HepG2 (cell line): ENCODE results near the gene NT5C2. TPM values are rescaled to one million over a fixed set of nuclear protein-coding genes. Genes with fewer than 3 reads are reported as not detected.
A peak's percentile ranks its signal among the peaks of the same experiment; 100 is the strongest.

Source experiments
- DBP ChIP-seq: sonication (generic); formaldehyde crosslinking; IDR thresholded peaks from 2 replicates; pipeline ENCODE4 v1.4.0; 2020; ENCODE audit warnings: missing genetic modification reagents; ENCODE audit errors: not compliant biosample characterization
- EHMT2 ChIP-seq: fragments of 200-600 bp; sonication (generic); IDR thresholded peaks from 2 replicates; pipeline ENCODE4 v1.7.0; 2017; ENCODE audit warnings: antibody characterized with exemption, low read depth, low read length, borderline replicate concordance
- FOXO1 ChIP-seq: sonication (generic); formaldehyde crosslinking; IDR thresholded peaks from 2 replicates; pipeline ENCODE4 v1.4.0; 2020; ENCODE audit warnings: missing genetic modification reagents
- GABPA ChIP-seq, 2 experiments: IDR thresholded peaks; 2 replicates each; pipeline ENCODE4 v1.6.1; 2011 to 2016; ENCODE audit warnings: low read depth in 2 of 2, low read length in 1 of 2, missing biosample characterization in 1 of 2, missing genetic modification characterization in 1 of 2
- GMEB1 ChIP-seq: sonication (generic); formaldehyde crosslinking; IDR thresholded peaks from 2 replicates; pipeline ENCODE4 v1.5.1; 2020; ENCODE audit warnings: missing genetic modification reagents, mild to moderate bottlenecking, borderline replicate concordance
- HOMEZ ChIP-seq: IDR thresholded peaks from 2 replicates; pipeline ENCODE4 v1.6.1; 2016; ENCODE audit warnings: low read depth
- HOXD1 ChIP-seq: sonication (generic); formaldehyde crosslinking; IDR thresholded peaks from 2 replicates; pipeline ENCODE4 v1.5.0; 2020; ENCODE audit warnings: missing genetic modification reagents
- IRF1 ChIP-seq: sonication (generic); formaldehyde crosslinking; IDR thresholded peaks from 2 replicates; pipeline ENCODE4 v1.4.0; 2020; ENCODE audit warnings: low read depth, mild to moderate bottlenecking, missing genetic modification reagents
- KDM2A ChIP-seq: sonication (generic); formaldehyde crosslinking; IDR thresholded peaks from 2 replicates; pipeline ENCODE4 v1.4.0; 2020; ENCODE audit warnings: low read depth, missing genetic modification reagents, borderline replicate concordance
- LBX2 ChIP-seq: sonication (generic); formaldehyde crosslinking; IDR thresholded peaks from 2 replicates; pipeline ENCODE4 v1.5.0; 2020; ENCODE audit warnings: missing genetic modification reagents, mild to moderate bottlenecking, borderline replicate concordance
- NRL ChIP-seq: sonication (generic); formaldehyde crosslinking; IDR thresholded peaks from 2 replicates; pipeline ENCODE4 v1.5.0; 2020; ENCODE audit warnings: missing genetic modification reagents, mild to moderate bottlenecking, moderate library complexity, borderline replicate concordance
- PHF20 ChIP-seq: sonication (generic); formaldehyde crosslinking; IDR thresholded peaks from 2 replicates; pipeline ENCODE4 v1.5.0; 2020; ENCODE audit warnings: mild to moderate bottlenecking, missing genetic modification reagents
- PHF8 ChIP-seq: sonication (generic); formaldehyde crosslinking; IDR thresholded peaks from 2 replicates; pipeline ENCODE4 v1.5.0; 2020; ENCODE audit warnings: missing genetic modification reagents
- RBM39 ChIP-seq: fragments of 200-400 bp; formaldehyde crosslinking; IDR thresholded peaks from one replicate; pipeline ENCODE4 v1.6.1; 2018; ENCODE audit warnings: antibody characterized with exemption, mild to moderate bottlenecking, low read depth, low read length; ENCODE audit not compliant: poor library complexity, severe bottlenecking
- SMAD3 ChIP-seq: sonication (generic); formaldehyde crosslinking; IDR thresholded peaks from 2 replicates; pipeline ENCODE4 v1.4.0; 2020; ENCODE audit warnings: missing genetic modification reagents
- YEATS4 ChIP-seq: sonication (generic); formaldehyde crosslinking; IDR thresholded peaks from 2 replicates; pipeline ENCODE4 v1.4.0; 2020; ENCODE audit warnings: missing genetic modification reagents, borderline replicate concordance
- ZBTB7A ChIP-seq: sonication (generic); formaldehyde crosslinking; IDR thresholded peaks from 2 replicates; pipeline ENCODE4 v1.8.0; 2022; ENCODE audit warnings: mild to moderate bottlenecking, missing genetic modification reagents
- ZFP1 ChIP-seq: IDR thresholded peaks from 2 replicates; pipeline ENCODE4 v1.6.1; 2016
- ZNF124 ChIP-seq: sonication (generic); formaldehyde crosslinking; IDR thresholded peaks from 2 replicates; pipeline ENCODE4 v1.4.0; 2020; ENCODE audit warnings: missing genetic modification reagents
- ZNF343 ChIP-seq: sonication (generic); formaldehyde crosslinking; IDR thresholded peaks from 2 replicates; pipeline ENCODE4 v1.4.0; 2020; ENCODE audit warnings: mild to moderate bottlenecking, missing genetic modification reagents
- ZNF431 ChIP-seq: sonication (generic); formaldehyde crosslinking; IDR thresholded peaks from 2 replicates; pipeline ENCODE4 v1.9.0; 2022; ENCODE audit warnings: missing genetic modification reagents, low read depth, mild to moderate bottlenecking, borderline replicate concordance
- ZNF709 ChIP-seq: sonication (generic); formaldehyde crosslinking; IDR thresholded peaks from 2 replicates; pipeline ENCODE4 v1.5.0; 2020; ENCODE audit warnings: mild to moderate bottlenecking, missing genetic modification reagents
- ZNF770 ChIP-seq: sonication (generic); formaldehyde crosslinking; IDR thresholded peaks from 2 replicates; pipeline ENCODE4 v1.5.0; 2020; ENCODE audit warnings: mild to moderate bottlenecking, missing genetic modification reagents
- ZNF777 ChIP-seq: sonication (generic); formaldehyde crosslinking; IDR thresholded peaks from 2 replicates; pipeline ENCODE4 v1.4.0; 2020; ENCODE audit warnings: missing genetic modification reagents
- polyA plus RNA-seq, 8 experiments: library from polyadenylated mRNA; depleted of rRNA in 3 of 8; stranded (reverse) in 7 of 8; unstranded in 1 of 8; fragments of >200 nt; fragmentation: Illumina TruSeq in 4 of 8; extraction: Trizol in 4 of 8; gene quantifications; 2 replicates each; pipeline versions ENCODE4 v1.2.1 to v1.2.3, GENCODE V29; 2011 to 2016; ENCODE audit warnings: low read depth in 4 of 8, missing spikeins in 1 of 8, mixed read lengths in 1 of 8; ENCODE audit not compliant: insufficient read depth in 1 of 8
- total RNA-seq, 5 experiments: library from RNA; depleted of rRNA; stranded (reverse); fragments of >200 nt; fragmentation: Illumina TruSeq; extraction: Trizol; gene quantifications; 2 replicates each; pipeline ENCODE4 v1.2.3, GENCODE V29; 2016; ENCODE audit warnings: low read depth in 1 of 5

The NT5C2 gene
- total and polyA plus RNA-seq, 2 of the 13 experiments (the other 11 are each of a cell fraction or from before 2014, with no cell fraction given): 40.6 to 55.2 TPM

- TF ChIP-seq SMAD3 (CRISPR knock-in tag): no peak
- TF ChIP-seq ZFP1: no peak
- TF ChIP-seq ZNF431 (CRISPR knock-in tag): no peak
- no peak for TF ChIP-seq GMEB1 (CRISPR knock-in tag)
- no peak for TF ChIP-seq ZNF124 (CRISPR knock-in tag)
- TF ChIP-seq ZNF709 (CRISPR knock-in tag): no peak
- no peak for TF ChIP-seq LBX2
- TF ChIP-seq NRL (CRISPR knock-in tag): no peak
- no peak for TF ChIP-seq PHF20 (CRISPR knock-in tag)
- TF ChIP-seq FOXO1 (CRISPR knock-in tag): peak; percentile 34; the same call in 1 of the 2 replicates
- TF ChIP-seq ZNF770 (CRISPR knock-in tag): peak; percentile 61
- no peak for TF ChIP-seq ZBTB7A (CRISPR knock-in tag)
- TF ChIP-seq RBM39: no peak
- TF ChIP-seq YEATS4 (CRISPR knock-in tag): no peak
- TF ChIP-seq HOXD1 (CRISPR knock-in tag): no peak
- TF ChIP-seq DBP (CRISPR knock-in tag): no peak
- peak; percentile 33; the same call in 1 of the 2 replicates for TF ChIP-seq HOMEZ (CRISPR knock-in tag)
- no peak for TF ChIP-seq GABPA (IDR thresholded peaks at IDR 0.05; ENCODE audit: low read depth, low read length)
- TF ChIP-seq GABPA (CRISPR knock-in tag; IDR thresholded peaks at IDR 0.05; ENCODE audit: low read depth): no peak
- no peak for TF ChIP-seq ZNF343
- TF ChIP-seq PHF8: peak; percentile 16; the same call in 1 of the 2 replicates
- no peak for TF ChIP-seq ZNF777 (CRISPR knock-in tag)
- no peak for TF ChIP-seq IRF1
- TF ChIP-seq KDM2A: no peak
- TF ChIP-seq EHMT2: no peak
These were observed 38.0 kb upstream of the NT5C2 start (continued) for GRCh38 chr10:103231047-103231551.
